UCSD-AML1 (cell line): Measurements from ENCODE around the gene LMBR1.
"Not testable (repeated sequence)": the region's sequence is repeated elsewhere in the genome, so short reads cannot be mapped to it uniquely, and the experiment has no call there.

Experiments
- DNase-seq: peaks from one replicate; lab custom pipeline; 2025; ENCODE audit not compliant: unreplicated experiment; lab: John Stamatoyannopoulos, UW

The LMBR1 gene

GRCh38 chr7:156848979-156849378, 44.0 kb downstream of the LMBR1 start:
- DNase-seq, result no peak

- DNase-seq, result no peak
These were observed 47.4 kb downstream of the LMBR1 start for GRCh38 chr7:156845379-156846101.

GRCh38 chr7:156843582-156843981, 49.4 kb downstream of the LMBR1 start:
- not testable (repeated sequence) for DNase-seq

GRCh38 chr7:156843157-156843556, 49.8 kb downstream of the LMBR1 start:
- DNase-seq, result no peak

GRCh38 chr7:156842740-156843140, 50.2 kb downstream of the LMBR1 start:
- DNase-seq, result no peak

- no peak for DNase-seq
These were observed 50.7 kb downstream of the LMBR1 start for GRCh38 chr7:156842317-156842716.

- DNase-seq, result no peak
These were observed 51.5 kb downstream of the LMBR1 start for GRCh38 chr7:156841497-156841896.

GRCh38 chr7:156840134-156840533, 52.8 kb downstream of the LMBR1 start:
- no peak for DNase-seq

GRCh38 chr7:156836443-156836842, 56.5 kb downstream of the LMBR1 start:
- no peak for DNase-seq

GRCh38 chr7:156834462-156834861, 58.5 kb downstream of the LMBR1 start:
- no peak for DNase-seq

- DNase-seq, result no peak
These were observed 59.7 kb downstream of the LMBR1 start for GRCh38 chr7:156833312-156833711.

GRCh38 chr7:156832195-156832877, 60.6 kb downstream of the LMBR1 start:
- DNase-seq, result no peak

- DNase-seq, result no peak
These were observed 63.2 kb downstream of the LMBR1 start for GRCh38 chr7:156829669-156830336.

- DNase-seq, result no peak
These were observed 65.3 kb downstream of the LMBR1 start for GRCh38 chr7:156827587-156828203.

- DNase-seq, result no peak
These were observed 69.5 kb downstream of the LMBR1 start for GRCh38 chr7:156823435-156823834.

- no peak for DNase-seq
These were observed 72.4 kb downstream of the LMBR1 start for GRCh38 chr7:156820445-156821063.

GRCh38 chr7:156819733-156820295, 73.2 kb downstream of the LMBR1 start:
- no peak for DNase-seq

- no peak for DNase-seq
These were observed 74.8 kb downstream of the LMBR1 start for GRCh38 chr7:156818133-156818532.

GRCh38 chr7:156816943-156817572, 75.9 kb downstream of the LMBR1 start:
- no peak for DNase-seq

GRCh38 chr7:156811706-156812105, 81.3 kb downstream of the LMBR1 start:
- no peak for DNase-seq
